Measurements from ENCODE around the gene ELMO1. TPM values are rescaled to one million over a fixed set of nuclear protein-coding genes. Genes with fewer than 3 reads are reported as not detected.

Gene ELMO1
- total RNA-seq, 1 experiment from 2014 or later: 24.0 TPM

DNA sequence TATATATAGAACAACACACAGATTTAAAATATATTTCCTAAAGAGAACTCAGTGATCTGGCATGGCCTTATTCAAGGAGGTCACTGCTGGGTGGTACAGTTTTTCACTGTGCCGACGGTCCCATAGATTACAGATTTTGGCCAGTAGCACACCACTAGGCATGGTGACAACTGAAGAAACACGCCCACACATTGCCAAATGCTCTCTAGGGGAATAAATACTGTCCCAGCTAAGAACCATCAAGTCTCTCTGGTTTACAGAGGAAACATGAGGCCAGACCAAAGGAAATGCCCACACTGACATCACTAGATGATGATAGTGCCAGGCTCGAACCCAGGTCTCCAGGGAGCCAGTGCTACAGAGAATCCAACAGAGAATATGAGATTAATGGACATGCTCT lies 316.8 kb downstream of the ELMO1 start:
- no peak for DNase-seq (ENCODE audit: low spot score)

DNA sequence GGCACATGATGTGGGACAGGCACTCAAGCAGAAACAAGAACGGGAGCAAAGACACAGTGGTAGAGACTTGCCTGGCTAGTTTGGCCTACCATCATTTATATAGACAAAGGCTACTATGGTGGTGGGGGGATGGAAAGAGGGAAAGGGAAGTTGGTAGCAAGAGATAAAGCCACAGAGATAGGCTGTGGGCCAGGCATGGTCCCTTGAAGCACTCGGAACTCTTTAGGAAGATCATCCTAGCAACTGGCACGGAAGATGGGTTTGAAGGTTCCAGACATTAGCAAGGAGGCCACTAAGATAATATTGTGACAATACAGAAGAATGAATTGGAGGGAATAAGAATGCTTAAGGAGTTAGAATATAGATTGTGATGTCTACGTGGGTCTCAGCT lies 319.6 kb downstream of the ELMO1 start:
- DNase-seq (ENCODE audit: low spot score): no peak

DNA sequence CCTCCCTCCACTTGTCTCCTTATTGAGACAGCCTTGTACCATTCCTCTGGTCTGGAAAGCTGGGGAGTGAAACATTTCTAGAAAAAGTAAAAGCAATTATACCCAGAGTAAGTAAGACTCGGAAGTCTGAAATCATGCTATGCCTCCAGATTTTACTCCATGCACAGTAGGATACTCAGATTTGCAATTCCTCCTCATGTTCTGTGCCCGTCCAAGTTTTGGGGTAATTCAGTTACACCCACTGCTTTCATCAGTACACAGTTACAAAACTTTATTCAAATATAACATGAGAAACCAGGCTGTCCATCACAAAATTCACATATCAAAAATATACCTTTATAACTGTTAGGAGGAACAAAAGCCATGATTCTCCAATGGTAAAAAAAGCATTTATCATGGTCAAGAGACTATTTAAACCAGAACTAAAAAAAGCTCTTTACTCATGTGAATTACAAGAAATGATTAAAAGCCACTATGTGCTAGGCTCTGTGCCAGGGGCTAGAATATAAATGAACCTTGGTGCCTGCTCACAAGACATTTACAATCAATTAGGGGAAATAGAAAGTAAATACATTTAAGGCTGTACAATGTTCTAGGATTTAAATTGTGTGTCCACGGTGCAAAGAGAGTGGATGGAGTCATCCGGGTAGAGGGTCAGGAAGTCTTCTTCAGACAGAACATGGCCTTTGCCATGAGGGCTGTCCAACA lies 320.2 kb downstream of the ELMO1 start:
- no peak for DNase-seq (ENCODE audit: low spot score)

DNA sequence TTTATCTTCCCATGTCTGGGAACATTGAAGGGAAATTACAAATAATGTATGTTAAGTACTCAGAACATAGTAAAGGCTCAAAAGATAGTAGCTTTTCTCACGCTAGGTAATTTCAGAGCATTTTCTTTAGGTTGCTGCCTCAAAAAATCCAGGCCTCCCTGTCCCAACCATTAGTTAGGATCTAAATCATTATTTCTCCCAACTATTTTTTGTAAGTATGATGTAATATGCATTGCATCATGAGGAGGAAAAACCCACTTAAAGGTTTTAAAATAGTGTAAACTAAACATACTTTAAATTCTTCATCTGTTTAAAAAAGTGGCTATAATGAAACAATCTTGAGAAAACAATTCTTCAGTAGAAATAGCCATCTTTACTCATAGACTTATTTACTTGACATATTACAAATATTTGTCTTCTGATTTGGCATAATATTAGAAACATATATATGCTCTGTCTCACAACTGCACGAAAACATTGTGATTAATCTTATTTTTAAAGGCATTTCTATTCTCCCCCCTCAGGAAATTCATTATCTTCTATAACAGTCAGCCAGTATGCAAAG lies 329.3 kb downstream of the ELMO1 start:
- DNase-seq (ENCODE audit: low spot score): no peak

GRCh38 chr7:37118004-37118403 lies 330.7 kb downstream of the ELMO1 start:
- DNase-seq (ENCODE audit: low spot score): no peak

DNA sequence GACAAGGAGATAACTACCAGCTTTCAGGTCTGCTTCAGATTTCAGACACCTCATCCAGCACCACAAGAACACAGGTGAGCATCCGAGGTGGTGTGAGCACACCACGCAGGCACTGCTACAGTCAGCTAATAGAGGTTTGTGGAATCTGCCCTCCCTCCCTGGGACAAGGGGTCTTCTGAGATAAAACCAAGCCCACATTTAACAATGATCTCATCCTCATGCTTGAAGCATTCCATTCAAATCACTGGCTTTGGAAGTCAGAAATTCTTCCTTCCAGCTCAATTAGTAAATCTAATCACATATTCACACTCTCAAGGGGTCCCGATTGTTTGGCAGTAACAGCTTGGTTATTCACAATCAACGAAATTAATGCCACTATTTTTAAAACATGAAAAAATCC lies 331.4 kb downstream of the ELMO1 start:
- no peak for DNase-seq (ENCODE audit: low spot score)

DNA sequence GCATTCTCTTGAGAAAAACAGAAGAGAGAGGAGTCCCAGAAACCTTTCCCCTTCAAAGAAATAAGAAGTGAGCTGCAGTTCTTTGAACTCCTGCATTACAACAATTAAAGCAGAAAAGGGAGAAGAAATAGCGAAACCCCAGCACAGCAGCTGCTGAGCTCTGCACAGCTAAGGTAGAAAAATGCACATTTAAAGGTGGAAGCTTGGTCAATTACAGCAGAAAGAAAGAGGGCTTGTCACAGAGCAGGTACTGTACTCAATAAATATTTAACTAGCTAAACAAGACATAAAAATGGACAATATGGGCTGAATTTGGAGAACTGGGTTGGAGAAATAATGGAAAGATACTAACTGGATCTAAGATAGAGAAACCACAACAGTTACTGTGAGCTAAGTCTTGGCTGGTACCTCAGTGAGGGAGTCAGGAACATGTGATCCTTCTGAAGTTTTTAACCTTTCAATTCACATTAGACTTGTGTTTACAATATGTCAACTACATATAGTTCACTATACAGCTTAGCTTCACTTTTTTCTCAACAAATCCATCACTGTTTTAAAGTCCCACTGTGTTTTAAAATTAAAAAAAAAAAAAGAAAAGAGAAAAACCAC lies 332.5 kb downstream of the ELMO1 start:
- DNase-seq (ENCODE audit: low spot score): no peak

DNA sequence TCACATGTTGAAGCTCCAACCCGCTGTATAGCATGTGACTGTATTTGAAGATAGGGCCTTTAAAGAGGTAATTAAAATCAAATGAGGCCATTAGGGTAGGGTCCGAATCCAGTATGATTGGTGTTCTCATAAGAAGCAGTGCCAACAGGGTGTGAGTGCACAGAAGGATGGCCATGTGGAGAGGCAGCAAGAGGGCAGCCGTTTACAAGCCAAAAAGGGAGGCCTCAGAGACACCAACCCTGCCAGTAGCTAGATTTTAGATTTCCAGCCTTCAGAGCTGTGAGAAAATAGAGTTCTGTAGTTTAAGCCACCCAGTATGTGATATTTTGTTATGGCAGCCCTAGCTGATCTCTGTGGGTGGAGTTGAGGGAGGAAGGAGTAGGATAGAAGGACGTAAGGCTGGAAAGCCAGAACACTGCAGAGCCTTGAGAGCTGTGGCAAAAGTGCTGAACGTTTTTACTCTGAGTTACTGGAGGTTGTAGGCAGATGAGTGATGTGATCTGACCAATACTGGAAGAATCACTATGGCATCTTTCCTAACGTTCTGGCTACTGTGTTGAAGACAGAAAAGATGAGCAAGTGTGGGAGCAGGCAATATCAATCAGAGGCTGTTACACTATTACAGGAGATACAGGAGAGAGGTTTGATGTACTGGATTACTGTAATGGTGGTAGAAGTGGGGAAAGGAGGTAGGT lies 334.9 kb downstream of the ELMO1 start:
- no peak for DNase-seq (ENCODE audit: low spot score)

DNA sequence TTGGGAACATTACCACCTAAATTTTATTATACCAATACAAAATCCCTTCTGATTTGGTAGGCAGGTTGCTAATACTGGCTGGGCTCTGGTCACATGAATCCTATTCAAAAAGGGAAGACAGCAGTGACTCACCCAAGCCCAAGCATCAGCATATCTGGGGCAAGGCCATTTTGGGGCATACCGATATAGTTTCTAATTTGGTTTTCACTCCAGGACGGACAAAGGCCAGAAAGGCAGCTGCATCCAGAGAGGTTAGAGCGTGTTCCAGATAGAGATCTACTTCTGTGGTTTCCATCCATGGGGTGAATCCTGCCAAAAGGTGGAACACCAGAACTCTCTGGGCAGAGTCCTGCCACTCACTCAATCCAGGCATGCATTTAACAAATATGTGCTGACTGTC lies 335.8 kb downstream of the ELMO1 start:
- DNase-seq (ENCODE audit: low spot score): no peak

- DNase-seq (ENCODE audit: low spot score): no peak
Measured at GRCh38 chr7:37112218-37112617, 336.4 kb downstream of the ELMO1 start.

GRCh38 chr7:37111459-37111858 lies 337.2 kb downstream of the ELMO1 start:
- no peak for DNase-seq (ENCODE audit: low spot score)

DNA sequence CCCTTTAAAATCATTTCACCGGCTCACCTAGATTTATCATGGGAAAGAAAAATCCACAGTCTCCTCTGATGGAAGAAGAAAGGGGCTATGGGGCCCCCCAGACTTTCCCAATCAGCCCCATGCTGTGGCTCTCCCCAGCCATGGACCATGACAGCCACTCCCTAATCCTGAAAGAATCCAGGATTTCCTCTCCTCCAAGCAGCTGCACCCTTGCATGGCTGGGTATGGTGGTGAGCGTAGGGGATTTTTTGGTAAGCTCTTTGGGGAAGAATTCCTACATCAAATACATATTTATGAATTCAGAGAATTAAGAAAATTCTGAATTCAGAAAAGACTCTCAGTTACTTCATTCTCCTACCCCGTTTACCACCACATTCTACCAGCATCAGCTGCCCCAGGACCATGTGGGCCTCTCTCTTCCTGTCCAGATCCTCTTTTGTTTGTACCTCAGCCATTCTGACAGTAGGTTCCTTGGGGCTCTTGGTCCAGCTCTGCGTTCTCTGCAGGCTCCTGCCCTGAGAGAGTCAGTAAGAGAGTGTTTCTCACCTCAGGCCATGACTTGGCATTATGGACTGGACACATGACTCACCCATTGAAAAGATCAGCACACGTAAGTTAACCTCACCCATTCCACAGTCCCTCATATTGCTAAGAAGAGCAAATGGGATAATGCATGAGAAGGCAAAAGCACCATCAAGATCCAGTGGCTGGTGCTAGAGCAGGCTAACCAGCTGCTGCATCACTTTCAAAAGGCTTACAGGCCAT lies 337.8 kb downstream of the ELMO1 start:
- no peak for DNase-seq (ENCODE audit: low spot score)

DNA sequence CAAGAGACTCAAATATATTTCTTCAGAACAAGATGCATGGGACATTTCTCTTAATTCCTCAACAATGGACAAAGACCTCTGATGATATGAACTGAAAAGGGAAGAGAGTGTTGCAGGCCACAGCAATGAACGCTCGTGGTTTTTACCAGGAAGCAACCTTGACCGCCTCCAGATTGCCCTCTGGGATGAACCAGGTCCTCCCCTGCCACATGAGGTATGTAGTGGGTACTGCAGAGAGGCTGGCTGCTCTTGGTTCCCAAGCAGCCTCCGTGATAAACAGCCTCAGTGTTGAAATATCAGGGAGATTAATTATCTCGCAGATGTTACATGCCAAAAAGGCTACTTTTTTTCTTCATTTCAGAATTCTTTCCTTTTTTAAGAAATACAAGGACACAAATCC lies 338.8 kb downstream of the ELMO1 start:
- DNase-seq (ENCODE audit: low spot score): no peak

GRCh38 chr7:37109016-37109683 lies 339.5 kb downstream of the ELMO1 start:
- no peak for DNase-seq (ENCODE audit: low spot score)

DNA sequence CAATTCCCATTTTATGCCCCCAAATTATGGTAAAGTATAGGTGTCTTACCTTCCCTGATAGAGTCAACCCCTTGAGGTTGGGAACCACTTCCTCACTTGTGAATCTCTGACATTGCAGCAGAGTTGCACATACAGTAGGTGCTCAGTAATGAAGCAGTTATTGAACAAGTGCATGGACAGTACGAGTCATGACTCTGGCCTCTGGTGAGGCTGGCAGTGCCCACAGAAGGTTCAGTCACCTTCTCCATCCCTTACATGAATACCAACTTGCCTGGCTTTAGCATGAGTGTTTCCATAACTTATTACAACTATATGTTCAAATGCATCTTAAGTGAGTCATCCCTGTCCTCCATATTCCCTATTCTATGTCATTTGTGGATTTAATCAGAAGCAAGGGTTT lies 340.0 kb downstream of the ELMO1 start:
- no peak for DNase-seq (ENCODE audit: low spot score)

- no peak for DNase-seq (ENCODE audit: low spot score)
Measured at GRCh38 chr7:37107047-37107750, 341.5 kb downstream of the ELMO1 start.

GRCh38 chr7:37105762-37106161 lies 342.9 kb downstream of the ELMO1 start:
- DNase-seq (ENCODE audit: low spot score): no peak

- no peak for DNase-seq (ENCODE audit: low spot score)
Measured at GRCh38 chr7:37104822-37105518, 343.7 kb downstream of the ELMO1 start.

GRCh38 chr7:37102518-37103137 lies 346.0 kb downstream of the ELMO1 start:
- DNase-seq (ENCODE audit: low spot score): no peak

All from A172 (cell line).